Peyer's patch (tissue), 4 donors: ENCODE measurements around the gene DOCK3. TPM values are rescaled to one million over a fixed set of nuclear protein-coding genes. Genes with fewer than 3 reads are reported as not detected.

ENCODE experiments used
- DNase-seq, 3 donors: peaks; one replicate each; pipeline ENCODE4 v3.0.0-alpha.2; 2017 to 2019
- H3K27ac ChIP-seq, 4 donors: fragments of 200-600 bp; sonication (generic); one replicate each; pipeline ENCODE4 v1.5.1; 2016 to 2019
- H3K27me3 ChIP-seq, 2 donors: fragments of 200-600 bp; sonication (generic); one replicate each; pipeline ENCODE4 v1.5.1; 2019
- H3K36me3 ChIP-seq, 3 donors: fragments of 200-600 bp; sonication (generic); one replicate each; pipeline ENCODE4 v1.5.1; 2016 to 2019
- H3K4me1 ChIP-seq, 4 donors: fragments of 200-600 bp; sonication (generic); one replicate each; pipeline ENCODE4 v1.5.1; 2016 to 2019
- H3K4me3 ChIP-seq, 4 donors: fragments of 200-600 bp; sonication (generic); 1 replicate in 3 of 4; 2 replicates in 1 of 4; pipeline ENCODE4 v1.5.1; 2016 to 2019; ENCODE audit warnings: mild to moderate bottlenecking in 1 of 4
- H3K9me3 ChIP-seq, 4 donors: fragments of 200-600 bp; sonication (generic); one replicate each; pipeline ENCODE4 v1.5.1; 2016 to 2019; ENCODE audit warnings: mild to moderate bottlenecking in 1 of 4
- CTCF ChIP-seq, 6 experiments: fragments of 450-650 bp in 4 of 6; fragments of 200-600 bp in 2 of 6; sonication (generic) in 1 of 6; IDR thresholded peaks; one replicate each; pipeline ENCODE4 v1.5.1; 2017 to 2019; ENCODE audit warnings: antibody characterized with exemption in 6 of 6, mild to moderate bottlenecking in 3 of 6, moderate library complexity in 1 of 6
- POLR2A ChIP-seq, 2 donors: fragments of 450-650 bp; IDR thresholded peaks; one replicate each; pipeline ENCODE4 v1.5.1; 2017; ENCODE audit warnings: antibody characterized with exemption in 2 of 2, mild to moderate bottlenecking in 2 of 2, moderate library complexity in 2 of 2
- total RNA-seq, 4 donors: library from RNA; depleted of rRNA; stranded (reverse); fragments of >200 nt; gene quantifications; one replicate each; pipeline ENCODE4 v1.1.0, GENCODE V29; 2016

DOCK3 gene
- total RNA-seq, 4 donors from 2014 or later, result 0.28 to 0.83 (median 0.40) TPM; not detected in 1

- Histone ChIP-seq H3K4me3 (no peak overlapping the region), H3K27me3 (no peaks in the 10 kb centered on the region), H3K4me1 (no peaks in the 10 kb centered on the region), H3K36me3 (no peaks in the 10 kb centered on the region), H3K27ac (no peak overlapping the region), H3K9me3 (peaks cover 0 to 5% (median 2%) of the 10 kb centered on the region in 4 donors)
- TF ChIP-seq POLR2A (IDR thresholded peaks at IDR 0.05), result no peak
- no peak for TF ChIP-seq CTCF (IDR thresholded peaks at IDR 0.05)
- no peak for DNase-seq
Measured at GRCh38 chr3:50805321-50805720, 130.6 kb downstream of the DOCK3 start.

- TF ChIP-seq POLR2A (IDR thresholded peaks at IDR 0.05) (no peak), CTCF (IDR thresholded peaks at IDR 0.05) (no peak)
- Histone ChIP-seq H3K4me1 (no peaks in the 10 kb centered on the region), H3K4me3 (no peak overlapping the region), H3K9me3 (peaks cover 0 to 5% (median 2%) of the 10 kb centered on the region in 4 donors), H3K36me3 (no peaks in the 10 kb centered on the region), H3K27me3 (no peaks in the 10 kb centered on the region), H3K27ac (no peak overlapping the region)
- no peak for DNase-seq
Measured at GRCh38 chr3:50806031-50806430, 131.3 kb downstream of the DOCK3 start.

- no peak for TF ChIP-seq POLR2A (IDR thresholded peaks at IDR 0.05)
- TF ChIP-seq CTCF (IDR thresholded peaks at IDR 0.05), result no peak
- no peak for DNase-seq
- no peaks in the 10 kb centered on the region for H3K27me3 ChIP-seq
- H3K27ac ChIP-seq, result no peak overlapping the region
- H3K4me3 ChIP-seq, result no peak overlapping the region
- H3K4me1 ChIP-seq, result no peaks in the 10 kb centered on the region
- peaks cover 0 to 5% (median 2%) of the 10 kb centered on the region in 4 donors for H3K9me3 ChIP-seq
- no peaks in the 10 kb centered on the region for H3K36me3 ChIP-seq
Measured at GRCh38 chr3:50806806-50807205, 132.1 kb downstream of the DOCK3 start.

GRCh38 chr3:50807266-50807665 is 132.5 kb downstream of the DOCK3 start:
- Histone ChIP-seq H3K4me1 (no peaks in the 10 kb centered on the region), H3K27ac (no peak overlapping the region), H3K36me3 (no peaks in the 10 kb centered on the region), H3K27me3 (no peaks in the 10 kb centered on the region), H3K4me3 (no peak overlapping the region), H3K9me3 (peaks cover 0 to 5% (median 2%) of the 10 kb centered on the region in 4 donors)
- DNase-seq, result no peak
- TF ChIP-seq CTCF (IDR thresholded peaks at IDR 0.05), result no peak
- no peak for TF ChIP-seq POLR2A (IDR thresholded peaks at IDR 0.05)

- Histone ChIP-seq H3K4me1 (no peaks in the 10 kb centered on the region), H3K9me3 (no peaks in the 10 kb centered on the region), H3K36me3 (no peaks in the 10 kb centered on the region), H3K4me3 (no peak overlapping the region), H3K27me3 (no peaks in the 10 kb centered on the region), H3K27ac (no peak overlapping the region)
- no peak for TF ChIP-seq POLR2A (IDR thresholded peaks at IDR 0.05)
- TF ChIP-seq CTCF (IDR thresholded peaks at IDR 0.05), result no peak
- DNase-seq, result no peak
Measured at GRCh38 chr3:50811893-50812292, 137.2 kb downstream of the DOCK3 start.

- no peaks in the 10 kb centered on the region for H3K36me3 ChIP-seq
- no peak overlapping the region for H3K4me3 ChIP-seq
- no peak for TF ChIP-seq POLR2A (IDR thresholded peaks at IDR 0.05)
- no peak for TF ChIP-seq CTCF (IDR thresholded peaks at IDR 0.05)
- no peaks in the 10 kb centered on the region for H3K4me1 ChIP-seq
- no peak for DNase-seq
- no peak overlapping the region for H3K27ac ChIP-seq
- H3K27me3 ChIP-seq, result no peaks in the 10 kb centered on the region
- H3K9me3 ChIP-seq, result no peaks in the 10 kb centered on the region
Measured at GRCh38 chr3:50815844-50816243, 141.1 kb downstream of the DOCK3 start.
